HL-60/S4 treated with retinoic acid at 250 ng/mL for 4 days and 3 days (cell line): Measurements from ENCODE around the gene MSH6.

Experiments used
- in situ Hi-C: fragments of 300-500 bp; cut with MboI; formaldehyde crosslinking; loops from 2 replicates; pipeline ENCODE4 v1.7.0; 2022; ENCODE audit warnings: low sequenced_read_pairs

Gene MSH6

GRCh38 chr2:47778698-47779425 lies 4.1 kb upstream of the MSH6 start:
- in situ Hi-C loops: no loop called here

GRCh38 chr2:47779426-47779790 lies 3.5 kb upstream of the MSH6 start:
- in situ Hi-C loops: no loop called here

GRCh38 chr2:47782381-47782670 lies 619 bp upstream of the MSH6 start:
- in situ Hi-C loops: no loop called here

GRCh38 chr2:47783486-47784351 lies 774 bp downstream of the MSH6 start:
- in situ Hi-C loops: no loop called here

GRCh38 chr2:47784352-47784851 lies 1.5 kb downstream of the MSH6 start:
- in situ Hi-C loops: no loop called here

- in situ Hi-C loops: no loop called here
Observed at GRCh38 chr2:47785986-47786385, 3.0 kb downstream of the MSH6 start.

- in situ Hi-C loops: no loop called here
Observed at GRCh38 chr2:47796090-47796697, 13.2 kb downstream of the MSH6 start.

- in situ Hi-C loops: no loop called here
Observed at GRCh38 chr2:47798631-47799030, 15.7 kb downstream of the MSH6 start.

- in situ Hi-C loops: no loop called here
Observed at GRCh38 chr2:47799031-47799609, 16.2 kb downstream of the MSH6 start.

GRCh38 chr2:47801118-47801517 lies 18.2 kb downstream of the MSH6 start:
- in situ Hi-C loops: no loop called here

GRCh38 chr2:47803363-47803762 lies 20.4 kb downstream of the MSH6 start:
- in situ Hi-C loops: no loop called here

- in situ Hi-C loops: no loop called here
Observed at GRCh38 chr2:47803770-47804169, 20.8 kb downstream of the MSH6 start.

GRCh38 chr2:47805850-47806249 lies 22.9 kb downstream of the MSH6 start:
- in situ Hi-C loops: no loop called here

- in situ Hi-C loops: no loop called here
Observed at GRCh38 chr2:47808614-47809013, 25.7 kb downstream of the MSH6 start.

- in situ Hi-C loops: no loop called here
Observed at GRCh38 chr2:47809903-47810302, 27.0 kb downstream of the MSH6 start.

- in situ Hi-C loops: no loop called here
Observed at GRCh38 chr2:47810850-47811249, 27.9 kb downstream of the MSH6 start.

GRCh38 chr2:47811668-47812067 lies 28.7 kb downstream of the MSH6 start:
- in situ Hi-C loops: no loop called here

GRCh38 chr2:47815764-47816163 lies 32.8 kb downstream of the MSH6 start:
- in situ Hi-C loops: no loop called here

- in situ Hi-C loops: no loop called here
Observed at GRCh38 chr2:47818777-47819176, 35.8 kb downstream of the MSH6 start.

- in situ Hi-C loops: no loop called here
Observed at GRCh38 chr2:47819834-47820233, 36.9 kb downstream of the MSH6 start.

- in situ Hi-C loops: no loop called here
Observed at GRCh38 chr2:47822518-47822917, 39.6 kb downstream of the MSH6 start.
